GM19438 (cell line): ENCODE results near the gene KAT6B.

Experiments used
- ATAC-seq: cut with Tn5 transposase; IDR thresholded peaks from one replicate; pipeline ENCODE4 v1.9.1; 2021; ENCODE audit warnings: low read depth; ENCODE audit not compliant: unreplicated experiment

Gene KAT6B

GRCh38 chr10:74944205-74944604 lies 117.8 kb downstream of the KAT6B start:
- no peak for ATAC-seq

- ATAC-seq, result no peak
These were observed 121.5 kb downstream of the KAT6B start for GRCh38 chr10:74947781-74948401.

DNA sequence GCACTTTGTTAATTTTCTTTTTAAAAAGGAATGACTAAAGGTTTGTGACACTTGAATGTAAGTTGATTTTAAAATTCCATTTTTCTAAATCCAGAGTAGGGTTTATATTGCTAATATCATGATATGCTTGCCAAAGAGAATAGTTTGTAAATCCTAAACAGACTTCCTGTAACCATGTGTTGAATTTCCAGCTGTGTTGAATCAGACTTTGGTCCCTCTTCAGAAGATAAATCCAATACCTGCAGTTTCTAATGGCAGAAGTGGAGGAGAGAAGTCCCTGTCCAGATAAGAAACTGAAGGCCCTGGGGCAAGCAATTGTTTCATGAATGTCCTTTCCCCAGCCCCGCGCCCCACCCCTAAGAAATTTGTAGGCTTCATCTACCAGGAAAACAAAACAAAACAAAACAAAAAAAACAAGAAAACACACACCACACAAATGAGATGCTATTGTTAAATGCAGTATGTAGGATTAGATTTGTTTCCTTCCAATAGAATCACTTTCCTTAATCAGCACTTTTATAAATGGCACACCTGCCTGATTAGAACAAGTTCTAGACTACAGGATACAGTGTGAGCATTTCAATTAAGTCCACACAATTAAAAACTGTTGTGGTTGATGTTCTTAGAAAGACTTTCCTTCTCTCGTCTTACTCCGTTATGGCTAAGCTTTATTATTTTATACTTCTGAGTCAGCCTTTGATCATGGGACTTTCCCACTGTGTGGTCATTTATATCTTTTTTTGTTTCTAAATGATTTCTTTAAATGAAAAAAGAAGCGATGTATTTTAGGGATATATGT lies 122.8 kb downstream of the KAT6B start:
- no peak for ATAC-seq

DNA sequence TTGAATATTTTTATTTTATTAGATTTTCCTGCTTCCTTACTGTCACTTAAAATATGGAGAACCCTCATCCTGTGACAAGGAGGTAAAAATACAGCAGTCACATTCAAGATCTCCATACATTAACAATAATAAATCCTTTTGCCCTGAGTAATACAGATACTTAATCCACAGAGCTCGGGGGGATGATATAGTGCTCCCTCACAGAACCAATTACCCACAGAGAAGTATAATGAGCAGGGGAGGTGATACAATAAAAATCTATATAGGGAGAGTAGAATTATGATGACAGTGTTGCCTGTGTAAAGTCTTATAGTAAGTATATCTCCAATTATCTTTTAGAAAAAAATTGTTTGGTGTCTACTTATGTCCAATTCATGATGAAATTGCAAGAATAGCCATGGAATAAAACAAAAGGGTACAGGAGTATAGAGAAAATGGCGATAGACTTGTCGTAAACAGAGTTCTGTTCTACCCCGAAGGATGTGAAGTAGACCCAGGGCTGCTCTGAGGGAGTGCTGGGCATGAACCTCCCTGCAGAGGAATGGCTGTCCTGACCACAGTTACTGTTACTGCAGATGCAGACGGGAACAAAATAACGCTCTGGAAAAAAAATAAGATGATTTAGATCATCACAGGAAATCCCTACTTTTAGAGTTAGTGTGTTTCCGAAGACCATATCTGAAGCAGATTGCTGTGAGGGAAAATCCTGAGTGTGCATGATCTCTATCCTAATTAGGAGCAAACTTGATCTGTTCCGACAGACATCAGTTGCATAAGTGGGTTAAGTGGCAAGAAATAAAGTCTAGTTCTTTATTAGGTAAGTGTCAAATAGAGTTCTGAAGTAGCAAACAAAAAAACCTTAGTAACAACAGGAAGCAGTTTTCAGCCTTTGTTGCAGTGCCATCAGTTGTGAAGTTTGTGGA lies 123.7 kb downstream of the KAT6B start:
- no peak for ATAC-seq

- no peak for ATAC-seq
These were observed 126.8 kb downstream of the KAT6B start for GRCh38 chr10:74953214-74953613.

GRCh38 chr10:74955796-74956195 lies 129.4 kb downstream of the KAT6B start:
- no peak for ATAC-seq

DNA sequence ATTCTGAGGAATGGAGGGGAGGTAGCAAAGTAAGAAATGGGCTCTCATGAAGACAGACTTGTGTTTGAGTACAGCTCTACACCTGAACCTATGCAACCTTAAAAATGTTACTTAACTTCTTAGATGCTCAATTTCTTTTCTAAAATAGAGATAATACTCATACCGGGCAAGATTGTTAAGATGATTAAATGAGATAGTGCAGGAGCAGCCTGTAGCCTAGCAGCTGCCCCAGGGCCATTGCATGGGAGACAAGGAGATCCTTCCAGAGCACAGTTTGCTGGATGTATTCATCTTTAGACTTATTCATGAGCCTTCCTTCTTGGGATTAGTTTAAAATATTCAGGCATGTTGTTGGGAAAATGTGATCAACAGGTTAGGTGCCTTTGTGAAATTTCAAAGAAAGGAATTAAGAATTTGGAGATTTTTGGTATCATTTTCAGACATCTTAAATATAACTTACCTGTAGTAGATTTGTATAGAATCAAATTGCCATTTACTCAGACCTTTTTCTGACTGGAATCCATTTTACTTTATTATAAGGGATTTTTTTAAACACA lies 130.2 kb downstream of the KAT6B start:
- ATAC-seq, result no peak

DNA sequence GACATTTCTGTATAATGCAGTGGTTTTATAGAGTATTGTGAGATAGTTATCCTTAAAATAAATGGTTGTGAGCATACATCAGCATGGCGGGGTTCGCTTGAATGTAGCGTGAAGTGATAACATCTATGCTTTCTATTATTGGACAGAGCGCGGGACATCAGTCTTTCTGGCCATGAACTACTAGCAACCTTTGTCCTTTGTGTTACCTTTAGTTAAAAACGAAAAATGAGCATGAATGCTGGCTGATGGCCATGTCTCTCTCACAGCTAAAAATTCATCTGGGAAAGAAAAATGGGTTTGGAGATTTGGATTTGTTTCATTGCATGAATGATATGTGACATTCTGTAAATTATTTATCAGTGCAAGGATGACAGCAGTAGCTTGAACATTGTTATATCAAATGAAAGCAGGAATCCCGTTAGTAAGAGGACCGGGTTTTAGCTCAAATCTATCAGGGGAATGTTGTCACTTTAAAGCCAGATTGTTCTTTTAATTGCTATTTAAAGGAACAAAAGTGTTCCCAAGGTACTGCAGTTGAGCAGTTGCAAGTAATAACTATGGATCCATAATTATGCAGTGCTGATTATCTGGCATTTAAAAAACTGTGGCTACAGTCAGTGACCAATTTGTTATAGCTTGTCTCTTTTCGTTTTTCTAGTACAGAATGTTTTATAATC lies 131.0 kb downstream of the KAT6B start:
- no peak for ATAC-seq

- ATAC-seq, result no peak
These were observed 131.9 kb downstream of the KAT6B start for GRCh38 chr10:74958316-74958715.

GRCh38 chr10:74960670-74961069 lies 134.3 kb downstream of the KAT6B start:
- no peak for ATAC-seq

- no peak for ATAC-seq
These were observed 136.1 kb downstream of the KAT6B start for GRCh38 chr10:74962517-74962916.

- peak; percentile 60 for ATAC-seq
These were observed 137.1 kb downstream of the KAT6B start for GRCh38 chr10:74963549-74963948.

- ATAC-seq, result no peak
These were observed 141.7 kb downstream of the KAT6B start for GRCh38 chr10:74967911-74968666.

DNA sequence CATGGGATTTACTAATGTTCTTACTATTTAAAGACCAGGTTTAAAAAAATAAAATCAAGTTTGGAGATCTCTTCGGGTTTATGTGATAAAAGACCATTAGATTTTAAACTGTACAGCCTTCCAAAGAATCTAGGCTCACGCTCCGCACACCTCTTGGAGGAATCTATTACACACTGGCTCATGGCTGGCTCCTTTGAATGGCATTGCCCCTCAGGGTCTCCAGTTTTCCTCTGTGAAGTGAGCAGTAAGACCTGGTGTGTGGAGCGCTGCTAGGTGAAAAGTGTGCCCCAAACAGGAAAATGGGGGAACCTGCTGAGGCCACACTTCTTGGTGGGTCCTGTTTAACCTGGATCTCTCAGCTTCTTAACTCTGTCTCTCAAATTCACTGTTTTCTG lies 142.3 kb downstream of the KAT6B start:
- ATAC-seq, result no peak

DNA sequence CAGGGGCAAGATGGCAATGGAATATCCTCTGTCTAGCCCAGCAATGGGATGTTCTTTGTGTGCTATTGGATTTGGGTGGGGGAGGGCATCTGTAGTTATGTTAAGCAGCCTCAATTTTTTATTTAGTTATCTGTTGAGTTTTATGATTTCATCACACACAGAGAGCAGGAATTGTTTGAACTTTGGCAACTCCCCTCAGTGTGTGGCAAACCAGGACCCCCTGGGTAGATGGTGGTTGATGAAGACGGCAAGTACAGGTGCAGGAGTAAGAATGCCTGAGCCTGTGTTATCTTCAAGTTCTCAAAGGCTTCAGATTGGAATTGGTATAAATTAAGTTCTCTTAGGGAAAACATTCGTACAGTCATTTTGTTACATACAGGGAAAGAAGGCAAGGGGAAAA lies 142.7 kb downstream of the KAT6B start:
- no peak for ATAC-seq

GRCh38 chr10:74969530-74969929 lies 143.1 kb downstream of the KAT6B start:
- no peak for ATAC-seq

DNA sequence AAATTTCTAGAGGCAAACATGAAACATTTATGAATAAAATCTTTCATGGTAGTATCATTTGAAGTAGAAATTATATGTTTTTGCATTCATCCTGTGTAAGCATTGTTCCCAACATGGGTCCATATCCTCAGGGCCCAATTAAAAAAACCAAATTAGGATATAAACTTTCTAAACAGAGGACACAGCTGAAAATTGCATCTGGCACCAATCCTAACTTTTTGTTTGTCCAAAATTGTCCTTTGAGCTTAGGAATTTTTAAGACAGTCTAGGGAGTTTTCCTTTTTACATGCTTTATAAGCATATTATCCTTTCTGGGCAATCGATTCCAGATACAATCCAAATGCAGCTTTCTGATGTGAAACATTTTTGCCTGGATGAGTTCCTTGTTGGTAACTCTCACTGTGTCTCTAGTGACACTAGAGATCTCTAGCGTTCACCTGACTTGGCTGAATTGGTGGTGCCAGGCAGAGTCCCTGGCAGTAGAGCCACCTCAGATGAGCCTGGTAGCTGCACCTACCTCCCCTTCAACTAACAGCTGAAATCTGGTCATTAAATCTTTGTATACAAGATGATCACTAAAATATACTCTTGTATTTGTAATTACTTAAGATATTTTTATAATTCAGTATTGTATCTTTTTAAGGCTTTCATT lies 147.5 kb downstream of the KAT6B start:
- ATAC-seq, result no peak

DNA sequence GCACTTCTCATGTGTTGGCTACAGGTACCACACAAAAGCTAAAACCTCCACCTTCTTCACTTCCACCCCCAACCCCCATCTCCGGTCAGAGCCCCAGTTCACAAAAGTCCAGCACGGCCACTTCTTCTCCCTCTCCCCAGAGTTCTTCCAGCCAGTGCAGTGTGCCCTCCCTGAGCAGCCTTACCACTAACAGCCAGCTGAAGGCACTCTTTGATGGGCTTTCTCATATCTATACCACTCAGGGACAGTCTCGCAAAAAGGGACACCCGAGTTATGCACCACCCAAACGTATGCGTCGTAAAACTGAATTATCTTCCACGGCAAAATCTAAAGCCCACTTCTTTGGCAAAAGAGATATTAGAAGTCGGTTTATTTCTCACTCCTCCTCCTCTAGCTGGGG lies 149.4 kb downstream of the KAT6B start:
- no peak for ATAC-seq

DNA sequence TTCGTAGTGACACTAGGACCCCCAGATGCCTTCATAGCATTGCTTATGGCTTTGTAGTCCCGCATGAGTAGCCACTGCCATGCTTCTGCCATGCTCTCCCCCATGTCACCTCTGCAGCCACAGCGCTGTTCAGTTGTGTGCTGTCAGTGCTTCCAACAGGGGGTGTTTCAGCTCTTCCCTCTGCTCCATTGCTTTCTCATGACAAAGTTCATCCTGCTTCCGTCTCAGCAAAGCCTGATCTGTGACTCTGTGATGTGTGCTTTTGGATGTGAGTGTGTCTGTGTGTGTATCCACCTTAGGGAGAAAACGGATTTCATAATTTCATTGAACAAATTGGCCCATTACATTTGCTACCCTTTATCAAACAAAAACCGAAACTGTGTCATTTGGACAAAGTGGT lies 150.2 kb downstream of the KAT6B start:
- ATAC-seq, result no peak
